Glomerular visceral epithelial cell (primary cell): ENCODE measurements around the gene CBFA2T3.
"Not testable (repeated sequence)": the region's sequence is repeated elsewhere in the genome, so short reads cannot be mapped to it uniquely, and the experiment has no call there.

ENCODE experiments used
- DNase-seq: peaks from one replicate; pipeline ENCODE4 v3.0.0-alpha.2; 2016; ENCODE audit errors: extremely low spot score

CBFA2T3 gene

GRCh38 chr16:89013111-89013510 lies 36.1 kb upstream of the CBFA2T3 start:
- DNase-seq: no peak

DNA sequence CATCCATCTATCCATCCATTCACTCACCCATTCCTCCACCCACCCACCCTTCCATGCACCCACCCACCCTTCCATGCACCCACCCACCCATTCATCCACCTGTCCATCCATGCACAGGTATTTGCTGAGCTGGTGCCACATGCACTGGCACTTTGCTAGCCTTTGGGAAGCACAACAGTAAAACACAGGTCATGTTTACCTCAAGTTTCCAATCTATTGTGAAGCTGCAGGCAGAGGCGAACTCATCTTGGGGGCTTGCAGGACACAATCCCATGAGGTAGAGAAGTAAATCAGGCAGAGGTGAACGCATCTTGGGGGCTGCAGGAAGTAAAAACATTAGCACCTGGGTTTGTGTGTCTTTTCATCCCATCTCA lies 35.6 kb upstream of the CBFA2T3 start:
- no peak for DNase-seq

DNA sequence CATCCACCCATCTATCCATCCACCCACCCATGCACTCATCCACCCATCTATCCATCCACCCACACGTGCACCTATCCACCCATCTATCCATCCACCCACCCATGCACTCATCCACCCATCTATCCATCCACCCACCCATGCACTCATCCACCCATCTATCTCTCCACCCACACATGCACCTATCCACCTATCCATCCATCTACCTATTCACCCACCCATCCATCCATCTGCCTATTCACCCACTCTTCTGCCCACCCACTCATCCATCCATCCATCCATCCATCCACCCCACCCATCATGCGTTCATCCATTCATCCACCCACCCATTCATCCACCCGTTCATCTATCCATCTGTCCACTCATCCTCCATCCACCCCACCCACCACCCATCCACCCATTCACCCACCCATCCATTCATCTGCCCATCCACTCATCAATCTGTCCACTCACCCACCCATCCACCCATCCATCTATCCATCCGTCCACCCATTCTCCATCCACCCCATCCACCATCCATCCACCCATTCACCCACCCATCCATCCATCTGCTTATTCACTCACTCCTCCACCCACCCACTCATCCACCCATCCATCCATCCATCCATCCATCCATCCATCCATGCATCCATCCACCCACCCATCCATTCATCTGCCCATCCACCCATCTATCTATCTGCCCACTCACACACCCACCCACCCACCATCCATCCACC lies 35.1 kb upstream of the CBFA2T3 start:
- DNase-seq: no peak

GRCh38 chr16:89010210-89010925 lies 33.4 kb upstream of the CBFA2T3 start:
- DNase-seq: no peak

GRCh38 chr16:89009343-89010209 lies 32.6 kb upstream of the CBFA2T3 start:
- no peak for DNase-seq

DNA sequence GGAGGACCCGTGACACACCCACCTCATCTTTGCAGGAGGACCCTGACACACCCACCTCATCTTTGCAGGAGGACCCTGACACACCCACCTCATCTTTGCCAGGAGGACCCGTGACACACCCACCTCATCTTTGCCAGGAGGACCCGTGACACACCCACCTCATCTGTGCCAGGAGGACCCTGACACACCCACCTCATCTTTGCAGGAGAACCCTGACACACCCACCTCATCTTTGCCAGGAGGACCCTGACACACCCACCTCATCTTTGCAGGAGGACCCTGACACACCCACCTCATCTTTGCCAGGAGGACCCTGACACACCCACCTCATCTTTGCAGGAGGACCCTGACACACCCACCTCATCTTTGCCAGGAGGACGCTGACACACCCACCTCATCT lies 31.8 kb upstream of the CBFA2T3 start:
- DNase-seq: not testable (repeated sequence)

- DNase-seq: no peak
Observed at GRCh38 chr16:89007371-89008249, 30.6 kb upstream of the CBFA2T3 start.

GRCh38 chr16:89006036-89006752 lies 29.2 kb upstream of the CBFA2T3 start:
- no peak for DNase-seq

GRCh38 chr16:89005201-89006035 lies 28.4 kb upstream of the CBFA2T3 start:
- no peak for DNase-seq

GRCh38 chr16:89004209-89004831 lies 27.3 kb upstream of the CBFA2T3 start:
- no peak for DNase-seq

- DNase-seq: no peak
Observed at GRCh38 chr16:89003831-89004208, 26.8 kb upstream of the CBFA2T3 start.

DNA sequence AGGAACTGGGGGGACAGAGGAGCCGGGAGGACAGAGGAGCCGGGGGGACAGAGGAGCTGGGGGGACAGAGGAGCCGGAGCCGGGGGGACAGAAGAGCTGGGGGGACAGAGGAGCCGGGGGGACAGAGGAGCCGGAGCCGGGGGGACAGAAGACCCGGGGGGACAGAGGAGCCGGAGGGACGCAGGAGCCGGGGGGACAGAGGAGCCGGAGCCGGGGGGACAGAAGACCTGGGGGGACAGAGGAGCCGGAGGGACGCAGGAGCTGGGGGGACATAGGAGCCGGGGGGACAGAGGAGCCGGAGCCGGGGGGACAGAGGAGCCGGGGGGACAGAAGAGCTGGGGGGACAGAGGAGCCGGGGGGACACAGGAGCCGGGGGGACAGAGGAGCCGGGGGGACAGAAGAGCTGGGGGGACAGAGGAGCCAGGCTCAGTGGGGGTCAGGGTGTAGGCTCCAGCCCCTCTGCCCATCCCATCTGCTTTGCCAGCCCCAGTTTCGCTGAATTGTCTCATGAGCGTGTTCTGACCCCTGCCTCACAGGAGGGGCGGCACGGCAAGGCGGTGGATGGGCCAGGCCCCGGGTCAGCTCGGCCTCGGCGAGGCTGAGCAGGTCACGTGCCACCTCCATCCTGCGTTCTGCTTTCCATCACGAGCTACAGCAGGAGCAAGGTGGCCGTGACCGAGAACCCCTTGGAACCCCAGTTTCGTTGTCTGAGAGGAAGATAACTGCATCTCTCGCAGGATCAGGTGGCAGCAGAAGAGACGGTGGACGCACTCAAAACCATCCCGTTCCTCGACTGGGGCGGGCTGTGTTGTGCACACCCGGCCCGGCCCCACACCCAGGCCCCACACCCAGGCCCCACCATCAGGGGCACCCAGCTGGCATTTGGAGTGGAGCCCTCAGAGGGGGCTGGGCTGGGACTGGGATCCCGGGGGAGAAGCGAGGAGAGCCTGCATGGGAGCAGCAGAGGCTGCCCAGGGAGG lies 26.1 kb upstream of the CBFA2T3 start:
- DNase-seq: no peak

DNA sequence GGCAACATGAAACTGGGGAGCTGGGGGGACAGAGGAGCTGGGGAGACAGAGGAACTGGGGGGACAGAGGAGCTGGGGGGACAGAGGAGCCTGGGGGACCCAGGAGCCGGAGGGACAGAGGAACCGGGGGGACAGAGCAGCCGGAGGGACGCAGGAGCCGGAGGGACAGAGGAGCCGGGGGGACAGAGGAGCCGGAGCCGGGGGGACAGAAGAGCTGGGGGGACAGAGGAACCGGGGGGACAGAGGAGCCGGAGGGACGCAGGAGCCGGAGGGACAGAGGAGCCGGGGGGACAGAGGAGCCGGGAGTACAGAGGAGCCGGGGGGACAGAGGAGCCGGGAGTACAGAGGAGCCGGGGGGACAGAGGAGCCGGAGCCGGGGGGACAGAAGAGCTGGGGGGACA lies 25.1 kb upstream of the CBFA2T3 start:
- DNase-seq: not testable (repeated sequence)

DNA sequence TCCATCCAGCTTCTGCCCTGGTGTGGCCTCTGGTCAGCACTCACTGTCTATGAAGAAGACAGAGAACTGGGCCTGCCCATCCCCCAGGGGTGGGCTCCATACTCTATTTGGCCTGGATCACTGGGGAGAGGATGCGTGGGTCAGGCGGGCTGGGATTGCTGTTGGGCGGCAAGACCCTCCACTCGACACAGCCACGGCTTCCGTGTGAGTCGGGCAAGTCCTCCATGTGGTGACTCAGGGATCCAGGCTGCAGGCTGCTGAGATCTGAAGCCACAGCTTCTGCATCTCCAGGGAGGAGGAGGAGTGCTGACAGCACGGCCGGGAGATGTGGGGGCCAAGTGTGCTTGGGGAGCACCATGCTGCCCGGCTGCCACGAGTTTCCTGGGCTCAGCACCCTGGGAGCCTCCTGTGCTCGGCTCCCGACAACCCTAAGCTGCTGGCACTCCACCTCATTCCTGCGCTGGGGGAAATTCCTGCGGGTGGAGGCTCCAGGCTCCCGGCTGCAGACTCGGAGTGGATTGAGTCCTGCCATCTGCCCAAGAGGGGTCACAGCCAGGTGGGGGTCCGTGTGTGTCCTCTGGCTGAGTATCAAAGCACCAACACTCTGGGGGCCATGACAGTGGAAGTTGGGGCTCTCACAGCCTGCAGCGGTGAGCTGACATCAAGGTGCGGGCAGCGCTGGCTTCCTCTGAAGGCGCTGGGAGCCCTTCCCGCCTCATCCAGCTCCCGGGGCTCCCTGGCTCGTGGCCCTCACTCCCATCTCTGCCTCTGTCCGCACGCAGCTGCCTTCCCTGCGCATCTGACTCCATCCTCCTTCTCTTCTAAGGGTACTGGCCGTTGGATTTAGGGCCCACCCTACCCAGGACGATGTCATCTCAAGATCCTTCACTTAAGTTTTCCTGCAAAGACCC lies 24.4 kb upstream of the CBFA2T3 start:
- DNase-seq: no peak

- no peak for DNase-seq
Observed at GRCh38 chr16:89000207-89000959, 23.4 kb upstream of the CBFA2T3 start.

- no peak for DNase-seq
Observed at GRCh38 chr16:88999457-89000206, 22.6 kb upstream of the CBFA2T3 start.
